H9 (cell line): ENCODE data around the gene PKNOX2. TPM values are rescaled to one million over a fixed set of nuclear protein-coding genes. Genes with fewer than 3 reads are reported as not detected.

ENCODE experiments used
- DNase-seq: peaks from one replicate; pipeline ENCODE4 v3.0.0-alpha.2; 2017
- H2AFZ ChIP-seq: one replicate; pipeline ENCODE4 v1.6.1; 2013; ENCODE audit warnings: mild to moderate bottlenecking, low read length, control low read depth, moderate library complexity
- H2AK5ac ChIP-seq: 2 replicates; pipeline ENCODE4 v1.6.1; 2013; ENCODE audit warnings: low read length, control low read depth, mixed read lengths; ENCODE audit not compliant: insufficient read length
- H2BK120ac ChIP-seq: one replicate; pipeline ENCODE4 v1.6.1; 2013; ENCODE audit warnings: low read depth, mild to moderate bottlenecking, low read length, control low read depth, inconsistent platforms; ENCODE audit not compliant: poor library complexity, severe bottlenecking
- H2BK12ac ChIP-seq: 2 replicates; pipeline ENCODE4 v1.6.1; 2013; ENCODE audit warnings: low read length, control low read depth, mixed read lengths, low read depth; ENCODE audit not compliant: insufficient read length
- H2BK15ac ChIP-seq: 2 replicates; pipeline ENCODE4 v1.6.1; 2013; ENCODE audit warnings: low read depth, low read length, control low read depth
- H2BK20ac ChIP-seq: one replicate; pipeline ENCODE4 v1.6.1; 2013; ENCODE audit warnings: low read depth, mild to moderate bottlenecking, low read length, control low read depth, inconsistent platforms; ENCODE audit not compliant: poor library complexity, severe bottlenecking
- H2BK5ac ChIP-seq: 2 replicates; pipeline ENCODE4 v1.6.1; 2013; ENCODE audit warnings: low read length, control low read depth, mixed read lengths; ENCODE audit not compliant: insufficient read length
- H3K14ac ChIP-seq: 2 replicates; pipeline ENCODE4 v1.6.1; 2013; ENCODE audit warnings: low read length, control low read depth; ENCODE audit not compliant: insufficient read depth
- H3K18ac ChIP-seq: 2 replicates; pipeline ENCODE4 v1.6.1; 2013; ENCODE audit warnings: low read depth, mild to moderate bottlenecking, mixed read lengths, low read length, control low read depth; ENCODE audit not compliant: insufficient read length
- H3K23ac ChIP-seq: 2 replicates; pipeline ENCODE4 v1.6.1; 2013; ENCODE audit warnings: low read length, control low read depth, mixed read lengths, low read depth; ENCODE audit not compliant: insufficient read length
- H3K23me2 ChIP-seq: 2 replicates; pipeline ENCODE4 v1.6.1; 2013; ENCODE audit warnings: low read depth, mild to moderate bottlenecking, mixed read lengths, low read length, control low read depth; ENCODE audit not compliant: insufficient read length, poor library complexity, severe bottlenecking
- H3K27ac ChIP-seq: 2 replicates; pipeline ENCODE4 v1.5.1; 2013; ENCODE audit warnings: low read length, control low read depth, mixed read lengths, low read depth; ENCODE audit not compliant: insufficient read length
- H3K27me3 ChIP-seq: 2 replicates; pipeline ENCODE4 v1.6.1; 2013; ENCODE audit warnings: low read length, control low read depth, inconsistent platforms; ENCODE audit not compliant: insufficient read depth
- H3K4ac ChIP-seq: 2 replicates; pipeline ENCODE4 v1.6.1; 2013; ENCODE audit warnings: low read depth, mild to moderate bottlenecking, control low read depth, inconsistent platforms, low read length, moderate library complexity
- H3K4me1 ChIP-seq: 2 replicates; pipeline ENCODE4 v1.6.1; 2013; ENCODE audit warnings: low read length, control low read depth, inconsistent platforms; ENCODE audit not compliant: insufficient read depth
- H3K4me2 ChIP-seq: 2 replicates; pipeline ENCODE4 v1.6.1; 2013; ENCODE audit warnings: low read length, control low read depth, mixed read lengths; ENCODE audit not compliant: insufficient read length, insufficient read depth
- H3K56ac ChIP-seq: 2 replicates; pipeline ENCODE4 v1.6.1; 2013; ENCODE audit warnings: low read depth, mild to moderate bottlenecking, mixed read lengths, low read length, control low read depth; ENCODE audit not compliant: insufficient read length
- H3K79me1 ChIP-seq: 2 replicates; pipeline ENCODE4 v1.6.1; 2013; ENCODE audit warnings: low read depth, mild to moderate bottlenecking, moderate library complexity, low read length, control low read depth, inconsistent platforms; ENCODE audit not compliant: insufficient read depth, poor library complexity, severe bottlenecking
- H3K79me2 ChIP-seq: 2 replicates; pipeline ENCODE4 v1.6.1; 2013; ENCODE audit warnings: low read length, control low read depth, inconsistent platforms; ENCODE audit not compliant: insufficient read depth
- H3K9ac ChIP-seq: 2 replicates; pipeline ENCODE4 v1.6.1; 2013; ENCODE audit warnings: low read length, control low read depth, mixed read lengths; ENCODE audit not compliant: insufficient read length; ENCODE audit errors: extremely low read depth
- H3K9me3 ChIP-seq: one replicate; pipeline ENCODE4 v1.6.1; 2013; ENCODE audit warnings: low read depth, low read length, inconsistent platforms; ENCODE audit not compliant: control insufficient read depth
- H3T11ph ChIP-seq: one replicate; pipeline ENCODE4 v1.6.1; 2013; ENCODE audit warnings: mild to moderate bottlenecking, low read length, control low read depth, inconsistent platforms
- H4K20me1 ChIP-seq: one replicate; pipeline ENCODE4 v1.6.1; 2013; ENCODE audit not compliant: control insufficient read depth, insufficient read length, insufficient read depth
- H4K5ac ChIP-seq: 2 replicates; pipeline ENCODE4 v1.6.1; 2013; ENCODE audit warnings: low read depth, mild to moderate bottlenecking, mixed read lengths, low read length, control low read depth; ENCODE audit not compliant: insufficient read length
- H4K8ac ChIP-seq: replicated peaks from 2 replicates; pipeline ENCODE4 v1.6.1; 2013; ENCODE audit warnings: low read length, control low read depth, mixed read lengths, low read depth; ENCODE audit not compliant: insufficient read length
- H4K91ac ChIP-seq: 2 replicates; pipeline ENCODE4 v1.6.1; 2013; ENCODE audit warnings: low read depth, mild to moderate bottlenecking, moderate library complexity, mixed read lengths, low read length, control low read depth; ENCODE audit not compliant: insufficient read length
- H3K27ac Mint-ChIP-seq, 3 experiments: 2 replicates in 2 of 3; 3 replicates in 1 of 3; pipeline ENCODE4 v1.8.0; 2020 to 2021; ENCODE audit warnings: mixed read lengths in 3 of 3, mild to moderate bottlenecking in 1 of 3, moderate library complexity in 1 of 3
- H3K27me3 Mint-ChIP-seq: 2 replicates; pipeline ENCODE4 v1.8.0; 2021; ENCODE audit warnings: low read depth, mild to moderate bottlenecking, moderate library complexity, mixed read lengths
- H3K36me3 Mint-ChIP-seq, 3 experiments: 2 replicates in 2 of 3; 3 replicates in 1 of 3; pipeline ENCODE4 v1.8.0; 2020 to 2021; ENCODE audit warnings: low read depth in 3 of 3, mixed read lengths in 3 of 3; ENCODE audit not compliant: insufficient read depth in 1 of 3
- H3K4me1 Mint-ChIP-seq, 2 experiments: 2 replicates each; pipeline ENCODE4 v1.8.0; 2020; ENCODE audit warnings: mixed read lengths in 2 of 2
- H3K4me3 Mint-ChIP-seq, 2 experiments: 2 replicates in 1 of 2; 3 replicates in 1 of 2; pipeline ENCODE4 v1.8.0; 2020 to 2021; ENCODE audit warnings: mild to moderate bottlenecking in 2 of 2, mixed read lengths in 2 of 2, moderate library complexity in 1 of 2
- H3K9me3 Mint-ChIP-seq, 2 experiments: 2 replicates in 1 of 2; 3 replicates in 1 of 2; pipeline ENCODE4 v1.8.0; 2020; ENCODE audit warnings: mild to moderate bottlenecking in 2 of 2, mixed read lengths in 2 of 2, moderate library complexity in 1 of 2
- CTCF ChIP-seq: fragments of 200-600 bp; sonication (generic); conservative IDR thresholded peaks from 3 replicates; pipeline ENCODE4 v1.8.0; 2021; ENCODE audit warnings: antibody characterized with exemption, mild to moderate bottlenecking
- WGBS: extraction: QIAGEN DNeasy Blood & Tissue Kit; methylation state at CpG from one replicate; pipeline ENCODE4 v1.1.7; 2013; ENCODE audit warnings: missing lambda C conversion rate, low lambda C conversion rate, mixed read lengths; ENCODE audit not compliant: insufficient read length; ENCODE audit errors: extremely low coverage; 5-methylcytosine and 5-hydroxymethylcytosine counted together
- total RNA-seq: library from RNA; stranded (reverse); gene quantifications from 2 replicates; pipeline ENCODE4 v1.2.1, GENCODE V29; 2021

The PKNOX2 gene
- total RNA-seq, 1 experiment from 2014 or later, result 1.3 TPM

- no peak overlapping the region for H3K23ac ChIP-seq
- H3K23me2 ChIP-seq, result no peaks in the 10 kb centered on the region
- Mint-ChIP-seq H3K4me3 (no peak overlapping the region), H3K36me3 (peaks cover 0 to 4% (median 0%) of the 10 kb centered on the region in 3 experiments; a peak in 1 of 7 replicates), H3K4me1 (peaks cover 30 to 35% of the 10 kb centered on the region in 2 experiments), H3K27ac (no peak overlapping the region; a peak in 1 of 7 replicates), H3K9me3 (no peaks in the 10 kb centered on the region), H3K27me3 (no peaks in the 10 kb centered on the region)
- no peak overlapping the region for H3K27ac ChIP-seq
- no peak overlapping the region for H3K56ac ChIP-seq
- peaks cover 11% of the 10 kb centered on the region; the same call in 1 of the 2 replicates for H3K4me1 ChIP-seq
- no peak overlapping the region for H4K5ac ChIP-seq
- no peak overlapping the region for H3K9ac ChIP-seq
- no peak overlapping the region for H2AFZ ChIP-seq
- H4K8ac ChIP-seq, result no peak overlapping the region
- no peaks in the 10 kb centered on the region for H3K9me3 ChIP-seq
- no peak overlapping the region for H2BK5ac ChIP-seq
- H2BK15ac ChIP-seq, result no peak overlapping the region
- H4K91ac ChIP-seq, result no peak overlapping the region
- H3K79me1 ChIP-seq, result no peaks in the 10 kb centered on the region
- DNase-seq, result no peak
- H3K4me2 ChIP-seq, result no peak overlapping the region
- H3K18ac ChIP-seq, result no peak overlapping the region
- no peak overlapping the region for H2AK5ac ChIP-seq
- no peak overlapping the region for H2BK120ac ChIP-seq
- H3K79me2 ChIP-seq, result no peaks in the 10 kb centered on the region
- H3K27me3 ChIP-seq, result no peaks in the 10 kb centered on the region
- H4K20me1 ChIP-seq, result no peaks in the 10 kb centered on the region
- H3T11ph ChIP-seq, result no peak overlapping the region
- H2BK20ac ChIP-seq, result no peak overlapping the region
- no peak overlapping the region for H2BK12ac ChIP-seq
- no CpG with 5 or more reads among the region's 9 CpGs for WGBS
- no peak overlapping the region for H3K14ac ChIP-seq
- H3K4ac ChIP-seq, result no peak overlapping the region
- TF ChIP-seq CTCF, result no peak
Measured at GRCh38 chr11:125387901-125388300, 223.3 kb downstream of the PKNOX2 start.
